ENCODE measurements around the gene THRSP. TPM values are rescaled to one million over a fixed set of nuclear protein-coding genes. Genes with fewer than 3 reads are reported as not detected.

THRSP gene
- total and polyA plus RNA-seq, 2 donors (not counting 1 experiment from before 2014, with no cell fraction given): under 0.01 to 0.19 TPM

DNA sequence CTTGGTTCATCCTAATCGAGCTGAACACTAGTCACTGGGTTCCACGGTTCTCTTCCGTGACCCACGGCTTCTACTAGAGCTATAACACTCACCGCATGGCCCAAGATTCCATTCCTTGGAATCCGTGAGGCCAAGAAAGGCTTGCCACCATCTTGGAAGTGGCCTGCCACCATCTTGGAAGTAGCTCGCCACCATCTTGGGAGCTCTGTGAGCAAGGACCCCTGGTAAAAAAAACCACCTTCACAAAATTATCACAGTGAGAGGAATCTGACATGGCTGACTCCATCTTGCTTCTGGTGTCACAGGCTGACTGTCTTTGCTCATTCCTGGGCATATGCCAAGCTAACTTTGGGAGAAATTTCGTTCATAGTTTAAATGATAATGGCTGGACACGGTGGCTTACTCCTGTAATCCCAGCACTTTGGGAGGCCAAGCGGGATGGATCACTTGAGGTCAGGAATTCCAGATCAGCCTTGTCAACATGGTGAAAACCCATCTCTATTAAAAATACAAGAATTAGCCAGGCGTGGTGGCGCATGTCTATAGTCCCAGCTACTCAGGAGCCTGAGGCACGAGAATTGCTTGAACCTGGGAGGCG lies 21.7 kb upstream of the THRSP start:
- Histone ChIP-seq H3K9me3 (ENCODE audit: control insufficient read depth, insufficient read depth, low read depth, low read length) (no peaks in the 10 kb centered on the region), H3K27me3 (ENCODE audit: control insufficient read depth, insufficient read depth, low read length) (no peaks in the 10 kb centered on the region), H4K20me1 (ENCODE audit: control insufficient read depth, extremely low read depth, insufficient read depth, low read length) (no peaks in the 10 kb centered on the region), H3K4me3 (replicated peaks in 1 of 4; ENCODE audit: control extremely low read depth in 1 of 4, insufficient read depth in 1 of 4, low read depth in 3 of 4, low read length in 4 of 4) (no peak overlapping the region), H3K4me2 (ENCODE audit: extremely low read depth, insufficient read depth, low read length) (no peak overlapping the region), H2AFZ (ENCODE audit: low read length) (no peak overlapping the region), H3K9ac (ENCODE audit: insufficient read depth, low read length) (no peak overlapping the region), H3K79me2 (ENCODE audit: control insufficient read depth, insufficient read depth, low read length) (no peaks in the 10 kb centered on the region), H3K4me1 (ENCODE audit: control insufficient read depth, extremely low read depth, insufficient read depth, low read length) (peaks cover 18% of the 10 kb centered on the region), H3K36me3 (ENCODE audit: control insufficient read depth, insufficient read depth, low read length) (no peaks in the 10 kb centered on the region), H3K27ac (ENCODE audit: insufficient read depth, low read length) (no peak overlapping the region)
- no peak for TF ChIP-seq EZH2 (IDR thresholded peaks at IDR 0.05; ENCODE audit: low read length, missing control alignments)
- TF ChIP-seq, protein P1, sequence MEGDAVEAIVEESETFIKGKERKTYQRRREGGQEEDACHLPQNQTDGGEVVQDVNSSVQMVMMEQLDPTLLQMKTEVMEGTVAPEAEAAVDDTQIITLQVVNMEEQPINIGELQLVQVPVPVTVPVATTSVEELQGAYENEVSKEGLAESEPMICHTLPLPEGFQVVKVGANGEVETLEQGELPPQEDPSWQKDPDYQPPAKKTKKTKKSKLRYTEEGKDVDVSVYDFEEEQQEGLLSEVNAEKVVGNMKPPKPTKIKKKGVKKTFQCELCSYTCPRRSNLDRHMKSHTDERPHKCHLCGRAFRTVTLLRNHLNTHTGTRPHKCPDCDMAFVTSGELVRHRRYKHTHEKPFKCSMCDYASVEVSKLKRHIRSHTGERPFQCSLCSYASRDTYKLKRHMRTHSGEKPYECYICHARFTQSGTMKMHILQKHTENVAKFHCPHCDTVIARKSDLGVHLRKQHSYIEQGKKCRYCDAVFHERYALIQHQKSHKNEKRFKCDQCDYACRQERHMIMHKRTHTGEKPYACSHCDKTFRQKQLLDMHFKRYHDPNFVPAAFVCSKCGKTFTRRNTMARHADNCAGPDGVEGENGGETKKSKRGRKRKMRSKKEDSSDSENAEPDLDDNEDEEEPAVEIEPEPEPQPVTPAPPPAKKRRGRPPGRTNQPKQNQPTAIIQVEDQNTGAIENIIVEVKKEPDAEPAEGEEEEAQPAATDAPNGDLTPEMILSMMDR (conservative IDR thresholded peaks at IDR 0.05 in 1 of 2, IDR thresholded peaks at IDR 0.05 in 1 of 2; ENCODE audit: low read depth in 1 of 2, low read length in 2 of 2): no peak
- DNase-seq (ENCODE audit: low read depth in 2 of 2): no peak

DNA sequence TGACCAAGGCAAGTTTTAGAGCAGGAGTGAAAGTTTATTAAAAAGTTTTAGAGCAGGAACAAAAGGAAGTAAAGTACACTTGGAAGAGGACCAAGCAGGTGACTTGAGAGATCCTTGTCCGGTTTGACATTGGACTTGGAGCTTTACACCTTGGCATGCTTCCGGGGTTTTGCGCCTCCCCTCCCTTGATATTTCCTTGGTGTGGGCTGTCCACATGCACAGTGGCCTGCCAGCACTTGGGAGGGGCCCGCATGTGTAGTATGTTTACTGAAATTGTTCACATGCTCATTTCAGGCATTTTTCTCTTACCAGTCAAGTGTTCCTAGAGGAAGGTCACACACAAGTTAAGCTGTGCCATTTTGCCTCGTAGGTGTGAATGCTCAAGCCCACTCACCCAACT lies 19.0 kb upstream of the THRSP start:
- Histone ChIP-seq H3K27me3 (ENCODE audit: control insufficient read depth, insufficient read depth, low read length) (no peaks in the 10 kb centered on the region), H3K9me3 (ENCODE audit: control insufficient read depth, insufficient read depth, low read depth, low read length) (no peaks in the 10 kb centered on the region), H3K4me1 (ENCODE audit: control insufficient read depth, extremely low read depth, insufficient read depth, low read length) (peaks cover 15% of the 10 kb centered on the region), H3K79me2 (ENCODE audit: control insufficient read depth, insufficient read depth, low read length) (no peaks in the 10 kb centered on the region), H3K27ac (ENCODE audit: insufficient read depth, low read length) (no peak overlapping the region), H2AFZ (ENCODE audit: low read length) (no peak overlapping the region), H3K9ac (ENCODE audit: insufficient read depth, low read length) (no peak overlapping the region), H3K4me2 (ENCODE audit: extremely low read depth, insufficient read depth, low read length) (peak overlapping the region; percentile 5), H3K4me3 (replicated peaks in 1 of 4; ENCODE audit: control extremely low read depth in 1 of 4, insufficient read depth in 1 of 4, low read depth in 3 of 4, low read length in 4 of 4) (no peak overlapping the region), H4K20me1 (ENCODE audit: control insufficient read depth, extremely low read depth, insufficient read depth, low read length) (no peaks in the 10 kb centered on the region), H3K36me3 (ENCODE audit: control insufficient read depth, insufficient read depth, low read length) (no peaks in the 10 kb centered on the region)
- TF ChIP-seq, protein P1 (conservative IDR thresholded peaks at IDR 0.05 in 1 of 2, IDR thresholded peaks at IDR 0.05 in 1 of 2; ENCODE audit: low read depth in 1 of 2, low read length in 2 of 2): no peak
- TF ChIP-seq EZH2 (IDR thresholded peaks at IDR 0.05; ENCODE audit: low read length, missing control alignments): no peak
- DNase-seq (ENCODE audit: low read depth in 2 of 2): no peak

DNA sequence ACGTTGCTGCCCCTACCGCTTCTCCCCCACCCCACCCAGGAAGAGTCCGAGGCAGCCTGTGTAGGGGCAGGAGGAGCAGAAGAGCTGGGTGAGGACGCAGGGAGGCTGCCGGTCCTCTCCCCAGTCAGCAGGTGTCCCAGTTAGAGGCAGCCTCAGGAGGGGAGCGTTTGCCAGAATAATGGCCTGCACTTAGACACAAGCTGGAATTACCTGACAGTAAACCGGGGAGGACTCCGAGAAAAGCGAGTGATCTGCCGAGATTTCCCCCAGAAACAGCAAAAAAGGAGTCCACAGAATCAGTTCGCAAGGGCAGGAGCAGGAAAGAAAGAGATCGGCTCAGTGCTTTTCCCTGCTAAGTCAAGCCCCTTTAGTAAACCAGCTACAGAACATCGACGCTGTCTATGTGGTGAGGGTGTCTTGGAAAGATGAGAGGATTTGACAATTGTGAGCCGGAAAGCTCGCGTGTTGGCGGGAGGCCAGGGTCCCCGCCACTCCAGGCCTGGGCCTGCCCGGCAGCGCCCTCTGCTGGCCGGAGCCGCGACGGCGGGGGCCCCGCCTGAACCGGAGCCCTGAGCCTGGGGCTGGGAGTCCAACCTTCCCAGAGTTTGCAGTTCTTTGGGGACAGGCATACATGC lies 17.7 kb upstream of the THRSP start:
- Histone ChIP-seq H3K27ac (ENCODE audit: insufficient read depth, low read length) (peak overlapping the region; percentile 15), H3K9me3 (ENCODE audit: control insufficient read depth, insufficient read depth, low read depth, low read length) (no peaks in the 10 kb centered on the region), H4K20me1 (ENCODE audit: control insufficient read depth, extremely low read depth, insufficient read depth, low read length) (no peaks in the 10 kb centered on the region), H3K9ac (ENCODE audit: insufficient read depth, low read length) (peak overlapping the region; percentile 21), H3K36me3 (ENCODE audit: control insufficient read depth, insufficient read depth, low read length) (no peaks in the 10 kb centered on the region), H3K4me1 (ENCODE audit: control insufficient read depth, extremely low read depth, insufficient read depth, low read length) (peaks cover 5% of the 10 kb centered on the region), H3K79me2 (ENCODE audit: control insufficient read depth, insufficient read depth, low read length) (no peaks in the 10 kb centered on the region), H3K27me3 (ENCODE audit: control insufficient read depth, insufficient read depth, low read length) (no peaks in the 10 kb centered on the region), H3K4me3 (replicated peaks in 1 of 4; ENCODE audit: control extremely low read depth in 1 of 4, insufficient read depth in 1 of 4, low read depth in 3 of 4, low read length in 4 of 4) (peak overlapping the region; percentile 38 to 82 (median 58)), H2AFZ (ENCODE audit: low read length) (peak overlapping the region; percentile 97), H3K4me2 (ENCODE audit: extremely low read depth, insufficient read depth, low read length) (peak overlapping the region; percentile 91)
- TF ChIP-seq, protein P1 (conservative IDR thresholded peaks at IDR 0.05 in 1 of 2, IDR thresholded peaks at IDR 0.05 in 1 of 2; ENCODE audit: low read depth in 1 of 2, low read length in 2 of 2): peak; percentile 71 to 97
- TF ChIP-seq EZH2 (IDR thresholded peaks at IDR 0.05; ENCODE audit: low read length, missing control alignments): no peak
- DNase-seq (ENCODE audit: low read depth in 2 of 2): peak; percentile 46 to 72

Data from fibroblast of lung (primary cell).